ENCODE results near the gene RPL4. TPM values are rescaled to one million over a fixed set of nuclear protein-coding genes. Genes with fewer than 3 reads are reported as not detected.

RPL4 gene
- total and polyA plus RNA-seq, 10 of the 15 experiments (the other 5 are each of a cell fraction or from before 2014, with no cell fraction given), result 2,004 to 8,888 (median 4,667) TPM

DNA sequence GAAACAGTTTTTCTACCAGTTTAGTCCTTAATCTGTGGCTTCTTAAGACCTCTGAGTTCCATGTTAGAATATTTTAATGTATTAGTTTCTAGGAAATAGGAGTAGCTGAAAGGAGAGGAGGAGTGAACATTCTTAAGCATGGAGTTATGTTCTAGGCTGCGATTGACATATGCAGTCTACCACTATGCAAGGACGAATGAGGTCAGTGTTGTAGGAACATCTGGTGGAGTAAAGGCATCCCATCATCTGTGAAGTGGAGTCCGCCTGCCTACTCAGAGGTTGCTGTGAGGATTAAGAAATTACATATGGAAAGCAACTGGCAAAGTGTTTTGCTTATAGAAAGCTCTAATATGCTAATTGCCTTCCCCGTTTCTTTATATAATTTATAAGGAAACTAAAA, 52.2 kb downstream of the RPL4 start:
- no peak for TF ChIP-seq SUZ12 (IDR thresholded peaks at IDR 0.05; ENCODE audit: unreplicated experiment)
- ATAC-seq (no peak), DNase-seq (ENCODE audit: low read depth, low spot score) (no peak), FAIRE-seq (no peak)
- H4K20me1 ChIP-seq (ENCODE audit: control insufficient read depth, insufficient read depth), result no peaks in the 10 kb centered on the region
- H3K4me1 ChIP-seq (ENCODE audit: control insufficient read depth, insufficient read depth, low read length), result no peaks in the 10 kb centered on the region
- H3K27ac ChIP-seq (ENCODE audit: control insufficient read depth, insufficient read depth), result no peak overlapping the region
- BruUV-seq (replicated peaks), result TSS peak; percentile 6
- H3K27me3 ChIP-seq (replicated peaks in 1 of 2; ENCODE audit: control insufficient read depth in 2 of 2, insufficient read depth in 2 of 2, low read length in 1 of 2), result no peaks in the 10 kb centered on the region
- ChIA-PET CTCF (interaction anchor here (1.2 to 3.0 kb wide), 3 partner anchors 14 to 46 kb away, joined by 3 to 8 read pairs (median 4); no protein-coding TSS in a partner anchor), SMC1A (ENCODE audit: uncharacterized antibody, unreplicated experiment) (interaction anchor here (0.9 to 1.0 kb wide), 2 partner anchors 19 to 66 kb away, joined by 3 read pairs; no protein-coding TSS in a partner anchor), RAD21 (ENCODE audit: unreplicated experiment) (no interaction called here), POLR2A (no interaction called here)
- in situ Hi-C loops (cut with MboI), result no loop called here
- H2AFZ ChIP-seq (ENCODE audit: control insufficient read depth, low read depth, low read length), result no peak overlapping the region
- peaks cover 2 to 8% of the 10 kb centered on the region in 2 experiments; a peak in 2 of 4 replicates for H3K36me3 ChIP-seq (ENCODE audit: control insufficient read depth in 2 of 2, insufficient read depth in 2 of 2, low read length in 1 of 2)
- no peak overlapping the region for H3K4me2 ChIP-seq (ENCODE audit: control insufficient read depth, insufficient read depth)
- H3K9ac ChIP-seq (ENCODE audit: control insufficient read depth, insufficient read depth, low read length), result no peak overlapping the region
- intact Hi-C loops (cut with micrococcal nuclease; ENCODE audit: unreplicated experiment), result no loop called here
- WGBS (ENCODE audit: insufficient coverage, insufficient replicate concordance, low lambda C conversion rate, missing lambda C conversion rate), result 85% methylated on average over 4 of the region's 4 CpGs
- no peak overlapping the region for H3K4me3 ChIP-seq
- no peaks in the 10 kb centered on the region for H3K79me2 ChIP-seq (ENCODE audit: control insufficient read depth, insufficient read depth, low read length)
- no peaks in the 10 kb centered on the region; the same call in 2 of the 3 replicates for H3K9me3 ChIP-seq (replicated peaks; ENCODE audit: control insufficient read depth, insufficient read depth, low read length)

Small RNA genes lying within 50 kb of the gene (microRNA-seq; reads per million reads assigned to microRNA genes)
- 1.3 reads per million for gene MIR4512

Small RNA genes lying within 50 kb of the gene (small RNA-seq; reads per million reads assigned to genes)
- gene MIR4512 (0.82 reads per million, percentile 25 among the genes with 10 or more reads in this experiment), gene RF01159 (not detected), gene SNORD16 (not detected), gene SNORD18A (not detected), gene SNORD18B (not detected), gene SNORD18C (not detected)

Other genes starting within 250 kb of the RPL4 start
- 23.2 and 27.2 TPM in 2 replicates for gene DIS3L, start 211.3 kb downstream of the RPL4 start, total RNA-seq (2014; rRNA removed)
- gene DIS3L, start 211.3 kb downstream of the RPL4 start, total RNA-seq (2014; rRNA removed; fragmentation: Illumina TruSeq; extraction: Trizol), result 31.0 and 31.9 TPM in 2 replicates
- gene DIS3L, start 211.3 kb downstream of the RPL4 start, total RNA-seq (2021), result 22.8 and 24.0 TPM in 2 replicates
- 27.8 and 41.2 TPM in 2 replicates for gene DIS3L, start 211.3 kb downstream of the RPL4 start, polyA plus RNA-seq (2011; rRNA removed)
- gene DIS3L, start 211.3 kb downstream of the RPL4 start, polyA plus RNA-seq (2014; fragmentation: Illumina TruSeq; extraction: Trizol), result 28.0 and 31.3 TPM in 2 replicates
- 10 to 100 TPM in 1 of 2 experiments, 1 to 10 TPM in 1; 7.6 to 12.8 TPM for gene DIS3L, start 211.3 kb downstream of the RPL4 start, polyA plus RNA-seq (2014; fragmentation: Nextera tagmentation; extraction: Ambion mirVana)
- 22.2 and 24.0 TPM in 2 replicates for gene DIS3L, start 211.3 kb downstream of the RPL4 start, polyA plus RNA-seq (2014; rRNA removed)
- gene DIS3L, start 211.3 kb downstream of the RPL4 start, polyA plus RNA-seq (2016; fragmentation: Nextera tagmentation; extraction: Ambion mirVana), result 10 to 100 TPM; 31.6 to 33.7 TPM
- 26.7 and 29.3 TPM in 2 replicates for gene TIPIN, start 148.2 kb downstream of the RPL4 start, total RNA-seq (2014; rRNA removed)
- gene TIPIN, start 148.2 kb downstream of the RPL4 start, total RNA-seq (2014; rRNA removed; fragmentation: Illumina TruSeq; extraction: Trizol), result 37.7 and 41.1 TPM in 2 replicates
- 26.2 and 30.3 TPM in 2 replicates for gene TIPIN, start 148.2 kb downstream of the RPL4 start, total RNA-seq (2021)
- 21.1 and 32.4 TPM in 2 replicates for gene TIPIN, start 148.2 kb downstream of the RPL4 start, polyA plus RNA-seq (2011; rRNA removed)
- gene TIPIN, start 148.2 kb downstream of the RPL4 start, polyA plus RNA-seq (2014; fragmentation: Illumina TruSeq; extraction: Trizol), result 53.1 and 71.8 TPM in 2 replicates
- 10 to 100 TPM; 52.8 to 59.2 TPM for gene TIPIN, start 148.2 kb downstream of the RPL4 start, polyA plus RNA-seq (2014; fragmentation: Nextera tagmentation; extraction: Ambion mirVana)
- 23.3 and 28.5 TPM in 2 replicates for gene TIPIN, start 148.2 kb downstream of the RPL4 start, polyA plus RNA-seq (2014; rRNA removed)
- gene TIPIN, start 148.2 kb downstream of the RPL4 start, polyA plus RNA-seq (2016; fragmentation: Nextera tagmentation; extraction: Ambion mirVana), result 10 to 100 TPM; 62.8 to 69.2 TPM
- 50.0 and 55.5 TPM in 2 replicates for gene MAP2K1, start 117.9 kb downstream of the RPL4 start, total RNA-seq (2014; rRNA removed)
- gene MAP2K1, start 117.9 kb downstream of the RPL4 start, total RNA-seq (2014; rRNA removed; fragmentation: Illumina TruSeq; extraction: Trizol), result 28.1 and 30.1 TPM in 2 replicates
- gene MAP2K1, start 117.9 kb downstream of the RPL4 start, total RNA-seq (2021), result 66.1 and 68.9 TPM in 2 replicates
- 101 and 112 TPM in 2 replicates for gene MAP2K1, start 117.9 kb downstream of the RPL4 start, polyA plus RNA-seq (2011; rRNA removed)
- gene MAP2K1, start 117.9 kb downstream of the RPL4 start, polyA plus RNA-seq (2014; fragmentation: Illumina TruSeq; extraction: Trizol), result 41.6 and 47.2 TPM in 2 replicates
- gene MAP2K1, start 117.9 kb downstream of the RPL4 start, polyA plus RNA-seq (2014; fragmentation: Nextera tagmentation; extraction: Ambion mirVana), result 10 to 100 TPM; 11.2 to 17.7 TPM
- 62.1 and 63.2 TPM in 2 replicates for gene MAP2K1, start 117.9 kb downstream of the RPL4 start, polyA plus RNA-seq (2014; rRNA removed)
- 10 to 100 TPM; 72.8 to 79.4 TPM for gene MAP2K1, start 117.9 kb downstream of the RPL4 start, polyA plus RNA-seq (2016; fragmentation: Nextera tagmentation; extraction: Ambion mirVana)
- 18.0 and 29.3 TPM in 2 replicates for gene SNAPC5, start 7.1 kb downstream of the RPL4 start, total RNA-seq (2014; rRNA removed)
- 32.2 and 32.8 TPM in 2 replicates for gene SNAPC5, start 7.1 kb downstream of the RPL4 start, total RNA-seq (2014; rRNA removed; fragmentation: Illumina TruSeq; extraction: Trizol)
- gene SNAPC5, start 7.1 kb downstream of the RPL4 start, total RNA-seq (2021), result 16.7 and 18.2 TPM in 2 replicates
- 14.4 TPM in 2 replicates for gene SNAPC5, start 7.1 kb downstream of the RPL4 start, polyA plus RNA-seq (2011; rRNA removed)
- gene SNAPC5, start 7.1 kb downstream of the RPL4 start, polyA plus RNA-seq (2014; fragmentation: Illumina TruSeq; extraction: Trizol), result 43.7 and 49.2 TPM in 2 replicates
- 10 to 100 TPM; 53.0 to 53.5 TPM for gene SNAPC5, start 7.1 kb downstream of the RPL4 start, polyA plus RNA-seq (2014; fragmentation: Nextera tagmentation; extraction: Ambion mirVana)
- gene SNAPC5, start 7.1 kb downstream of the RPL4 start, polyA plus RNA-seq (2014; rRNA removed), result 18.3 and 26.6 TPM in 2 replicates
- 10 to 100 TPM; 41.6 to 44.4 TPM for gene SNAPC5, start 7.1 kb downstream of the RPL4 start, polyA plus RNA-seq (2016; fragmentation: Nextera tagmentation; extraction: Ambion mirVana)
- 19.7 and 24.6 TPM in 2 replicates for gene ZWILCH, start 471 bp upstream of the RPL4 start, total RNA-seq (2014; rRNA removed)
- 30.2 and 31.3 TPM in 2 replicates for gene ZWILCH, start 471 bp upstream of the RPL4 start, total RNA-seq (2014; rRNA removed; fragmentation: Illumina TruSeq; extraction: Trizol)
- 24.8 and 28.0 TPM in 2 replicates for gene ZWILCH, start 471 bp upstream of the RPL4 start, total RNA-seq (2021)
- 30.0 and 50.0 TPM in 2 replicates for gene ZWILCH, start 471 bp upstream of the RPL4 start, polyA plus RNA-seq (2011; rRNA removed)
- 33.6 and 38.4 TPM in 2 replicates for gene ZWILCH, start 471 bp upstream of the RPL4 start, polyA plus RNA-seq (2014; fragmentation: Illumina TruSeq; extraction: Trizol)
- 10 to 100 TPM; 34.4 to 51.6 TPM for gene ZWILCH, start 471 bp upstream of the RPL4 start, polyA plus RNA-seq (2014; fragmentation: Nextera tagmentation; extraction: Ambion mirVana)
- 13.1 and 15.6 TPM in 2 replicates for gene ZWILCH, start 471 bp upstream of the RPL4 start, polyA plus RNA-seq (2014; rRNA removed)
- 10 to 100 TPM; 69.3 to 73.9 TPM for gene ZWILCH, start 471 bp upstream of the RPL4 start, polyA plus RNA-seq (2016; fragmentation: Nextera tagmentation; extraction: Ambion mirVana)
- not detected in 2 replicates for gene LCTL, start 61.1 kb upstream of the RPL4 start, total RNA-seq (2014; rRNA removed)
- gene LCTL, start 61.1 kb upstream of the RPL4 start, total RNA-seq (2014; rRNA removed; fragmentation: Illumina TruSeq; extraction: Trizol), result not detected in 2 replicates
- not detected in 2 replicates for gene LCTL, start 61.1 kb upstream of the RPL4 start, total RNA-seq (2021)
- 0.07 and 0.13 TPM in 2 replicates for gene LCTL, start 61.1 kb upstream of the RPL4 start, polyA plus RNA-seq (2011; rRNA removed)
- gene LCTL, start 61.1 kb upstream of the RPL4 start, polyA plus RNA-seq (2014; fragmentation: Illumina TruSeq; extraction: Trizol), result not detected in 2 replicates
- gene LCTL, start 61.1 kb upstream of the RPL4 start, polyA plus RNA-seq (2014; fragmentation: Nextera tagmentation; extraction: Ambion mirVana), result under 1 TPM; 0.26 to 0.40 TPM
- 0.20 TPM in 1 of 2 replicates, not detected in the other for gene LCTL, start 61.1 kb upstream of the RPL4 start, polyA plus RNA-seq (2014; rRNA removed)
- under 1 TPM; 0.59 to 0.76 TPM for gene LCTL, start 61.1 kb upstream of the RPL4 start, polyA plus RNA-seq (2016; fragmentation: Nextera tagmentation; extraction: Ambion mirVana)
- under 0.01 TPM in 2 replicates for gene SMAD6, start 197.4 kb upstream of the RPL4 start, total RNA-seq (2014; rRNA removed)
- gene SMAD6, start 197.4 kb upstream of the RPL4 start, total RNA-seq (2014; rRNA removed; fragmentation: Illumina TruSeq; extraction: Trizol), result not detected in 2 replicates
- gene SMAD6, start 197.4 kb upstream of the RPL4 start, total RNA-seq (2021), result 0.10 and 0.16 TPM in 2 replicates
- 0.03 and 0.06 TPM in 2 replicates for gene SMAD6, start 197.4 kb upstream of the RPL4 start, polyA plus RNA-seq (2011; rRNA removed)
- gene SMAD6, start 197.4 kb upstream of the RPL4 start, polyA plus RNA-seq (2014; fragmentation: Illumina TruSeq; extraction: Trizol), result not detected in 2 replicates
- gene SMAD6, start 197.4 kb upstream of the RPL4 start, polyA plus RNA-seq (2014; fragmentation: Nextera tagmentation; extraction: Ambion mirVana), result not detected
- not detected in 2 replicates for gene SMAD6, start 197.4 kb upstream of the RPL4 start, polyA plus RNA-seq (2014; rRNA removed)
- gene SMAD6, start 197.4 kb upstream of the RPL4 start, polyA plus RNA-seq (2016; fragmentation: Nextera tagmentation; extraction: Ambion mirVana), result not detected

Measured in GM12878 (cell line).